ENCODE results near the gene AKAP9. TPM values are rescaled to one million over a fixed set of nuclear protein-coding genes. Genes with fewer than 3 reads are reported as not detected.

Gene AKAP9
- total RNA-seq, 1 donor from 2014 or later = 37.6 TPM

DNA sequence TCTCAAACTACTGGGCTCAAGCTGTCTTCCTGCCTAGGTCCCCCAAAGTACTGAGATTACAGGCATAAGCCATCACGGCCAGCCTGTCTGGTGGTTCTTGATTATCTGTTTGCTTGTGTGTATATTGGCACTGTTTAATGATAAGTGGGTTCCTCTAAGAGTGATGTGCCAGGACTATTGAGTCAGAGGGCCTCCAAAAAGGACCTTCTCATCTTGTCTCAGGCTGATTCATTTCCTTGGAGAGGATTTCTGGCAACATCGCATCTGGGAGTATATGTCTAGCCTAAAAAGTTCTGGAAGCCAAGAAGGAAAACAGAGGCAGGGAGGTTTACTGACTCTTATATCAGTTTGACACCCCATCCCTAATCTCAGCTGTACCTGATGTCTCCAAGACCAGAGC is 27.1 kb upstream of the AKAP9 start:
- DNase-seq (ENCODE audit: low spot score) = no peak
- H3K4me3 Mint-ChIP-seq (ENCODE audit: unreplicated experiment) = no peak overlapping the region
- TF ChIP-seq, protein P1, sequence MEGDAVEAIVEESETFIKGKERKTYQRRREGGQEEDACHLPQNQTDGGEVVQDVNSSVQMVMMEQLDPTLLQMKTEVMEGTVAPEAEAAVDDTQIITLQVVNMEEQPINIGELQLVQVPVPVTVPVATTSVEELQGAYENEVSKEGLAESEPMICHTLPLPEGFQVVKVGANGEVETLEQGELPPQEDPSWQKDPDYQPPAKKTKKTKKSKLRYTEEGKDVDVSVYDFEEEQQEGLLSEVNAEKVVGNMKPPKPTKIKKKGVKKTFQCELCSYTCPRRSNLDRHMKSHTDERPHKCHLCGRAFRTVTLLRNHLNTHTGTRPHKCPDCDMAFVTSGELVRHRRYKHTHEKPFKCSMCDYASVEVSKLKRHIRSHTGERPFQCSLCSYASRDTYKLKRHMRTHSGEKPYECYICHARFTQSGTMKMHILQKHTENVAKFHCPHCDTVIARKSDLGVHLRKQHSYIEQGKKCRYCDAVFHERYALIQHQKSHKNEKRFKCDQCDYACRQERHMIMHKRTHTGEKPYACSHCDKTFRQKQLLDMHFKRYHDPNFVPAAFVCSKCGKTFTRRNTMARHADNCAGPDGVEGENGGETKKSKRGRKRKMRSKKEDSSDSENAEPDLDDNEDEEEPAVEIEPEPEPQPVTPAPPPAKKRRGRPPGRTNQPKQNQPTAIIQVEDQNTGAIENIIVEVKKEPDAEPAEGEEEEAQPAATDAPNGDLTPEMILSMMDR (IDR thresholded peaks at IDR 0.05; ENCODE audit: unreplicated experiment) = no peak
- H3K36me3 Mint-ChIP-seq (ENCODE audit: low read depth, unreplicated experiment) = peaks cover 3% of the 10 kb centered on the region
- H3K4me1 Mint-ChIP-seq (ENCODE audit: unreplicated experiment) = peaks cover 7% of the 10 kb centered on the region
- peaks cover 2% of the 10 kb centered on the region for H3K27me3 Mint-ChIP-seq (ENCODE audit: unreplicated experiment)
- H3K27ac Mint-ChIP-seq (ENCODE audit: unreplicated experiment) = no peak overlapping the region
- H3K9me3 Mint-ChIP-seq (ENCODE audit: unreplicated experiment) = no peaks in the 10 kb centered on the region

DNA sequence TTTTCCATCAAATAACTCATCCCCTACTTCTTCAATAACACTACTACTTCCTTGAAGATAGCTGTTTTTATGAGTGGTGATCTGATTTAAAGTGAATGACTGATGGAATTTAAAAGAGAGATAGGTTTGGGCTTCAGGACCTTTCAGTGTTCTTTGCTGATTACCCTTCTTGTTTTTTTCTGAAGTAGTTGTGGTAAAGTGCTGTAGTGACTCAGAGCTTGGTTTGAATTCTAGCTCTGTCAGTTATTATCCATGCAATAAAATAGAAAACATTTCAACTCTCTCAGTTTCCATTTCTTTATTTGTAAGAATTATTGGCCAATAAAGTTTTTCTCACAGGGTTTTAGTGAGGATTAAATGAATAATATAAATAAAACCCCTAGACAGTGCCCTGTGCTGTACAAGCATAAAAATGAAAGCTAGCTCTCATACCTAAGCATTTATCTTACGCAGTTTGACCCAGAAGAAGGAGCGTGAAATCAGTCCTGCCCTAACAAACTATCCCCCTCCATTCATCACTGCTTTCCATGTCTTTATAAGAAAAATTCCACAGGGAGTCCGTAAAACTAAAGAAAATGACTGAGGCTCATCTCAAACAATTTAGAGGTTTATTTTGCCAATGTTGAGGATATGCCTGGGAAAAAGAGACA is 25.1 kb upstream of the AKAP9 start:
- DNase-seq (ENCODE audit: low spot score) = no peak
- Mint-ChIP-seq H3K9me3 (ENCODE audit: unreplicated experiment) (no peaks in the 10 kb centered on the region), H3K4me3 (ENCODE audit: unreplicated experiment) (no peak overlapping the region), H3K27ac (ENCODE audit: unreplicated experiment) (no peak overlapping the region), H3K4me1 (ENCODE audit: unreplicated experiment) (no peaks in the 10 kb centered on the region), H3K36me3 (ENCODE audit: low read depth, unreplicated experiment) (no peaks in the 10 kb centered on the region), H3K27me3 (ENCODE audit: unreplicated experiment) (no peaks in the 10 kb centered on the region)
- TF ChIP-seq, protein P1 (IDR thresholded peaks at IDR 0.05; ENCODE audit: unreplicated experiment) = no peak

DNA sequence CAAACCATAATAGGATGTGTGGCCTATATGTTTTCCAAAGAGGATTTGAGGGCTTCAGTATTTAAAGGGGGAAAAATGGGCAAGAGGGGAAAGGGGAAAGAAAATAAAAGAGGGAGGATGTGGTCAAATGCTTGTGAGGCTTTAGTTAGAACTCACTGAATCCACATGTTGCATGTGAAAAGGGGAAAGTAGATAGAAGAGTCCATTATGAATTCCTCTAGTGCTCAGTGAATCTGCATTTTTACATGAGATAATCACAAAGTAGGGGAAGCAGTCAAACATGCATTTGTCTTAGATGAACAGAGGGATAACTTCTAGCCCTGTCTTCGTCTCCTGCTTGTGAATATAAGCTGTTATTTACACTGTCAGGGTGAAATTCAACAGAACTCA is 24.6 kb upstream of the AKAP9 start:
- TF ChIP-seq, protein P1 (IDR thresholded peaks at IDR 0.05; ENCODE audit: unreplicated experiment) = no peak
- Mint-ChIP-seq H3K27ac (ENCODE audit: unreplicated experiment) (no peak overlapping the region), H3K4me1 (ENCODE audit: unreplicated experiment) (no peaks in the 10 kb centered on the region), H3K4me3 (ENCODE audit: unreplicated experiment) (no peak overlapping the region), H3K27me3 (ENCODE audit: unreplicated experiment) (no peaks in the 10 kb centered on the region), H3K36me3 (ENCODE audit: low read depth, unreplicated experiment) (no peaks in the 10 kb centered on the region), H3K9me3 (ENCODE audit: unreplicated experiment) (no peaks in the 10 kb centered on the region)
- no peak for DNase-seq (ENCODE audit: low spot score)

DNA sequence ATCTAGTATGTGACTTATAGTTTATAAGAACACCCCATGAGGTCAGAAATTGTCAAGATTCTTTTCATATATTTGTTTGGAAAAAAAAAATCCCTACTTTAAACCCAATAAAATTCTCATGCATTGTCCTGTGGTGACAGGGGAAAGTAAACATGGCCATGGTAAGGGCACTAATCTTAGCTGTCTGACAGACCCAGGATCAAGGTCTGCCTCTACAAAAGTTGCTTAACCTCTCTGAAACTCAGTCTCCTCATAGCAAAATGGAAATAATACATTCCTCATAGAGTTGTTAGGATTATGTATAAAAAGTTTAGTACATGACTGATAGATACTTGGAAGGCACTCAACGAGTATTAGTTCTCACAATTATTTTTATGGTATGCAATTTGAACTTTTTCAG is 22.3 kb upstream of the AKAP9 start:
- TF ChIP-seq, protein P1 (IDR thresholded peaks at IDR 0.05; ENCODE audit: unreplicated experiment) = no peak
- no peaks in the 10 kb centered on the region for H3K4me1 Mint-ChIP-seq (ENCODE audit: unreplicated experiment)
- H3K4me3 Mint-ChIP-seq (ENCODE audit: unreplicated experiment) = no peak overlapping the region
- no peaks in the 10 kb centered on the region for H3K27me3 Mint-ChIP-seq (ENCODE audit: unreplicated experiment)
- DNase-seq (ENCODE audit: low spot score) = no peak
- H3K9me3 Mint-ChIP-seq (ENCODE audit: unreplicated experiment) = no peaks in the 10 kb centered on the region
- H3K27ac Mint-ChIP-seq (ENCODE audit: unreplicated experiment) = no peak overlapping the region
- no peaks in the 10 kb centered on the region for H3K36me3 Mint-ChIP-seq (ENCODE audit: low read depth, unreplicated experiment)

DNA sequence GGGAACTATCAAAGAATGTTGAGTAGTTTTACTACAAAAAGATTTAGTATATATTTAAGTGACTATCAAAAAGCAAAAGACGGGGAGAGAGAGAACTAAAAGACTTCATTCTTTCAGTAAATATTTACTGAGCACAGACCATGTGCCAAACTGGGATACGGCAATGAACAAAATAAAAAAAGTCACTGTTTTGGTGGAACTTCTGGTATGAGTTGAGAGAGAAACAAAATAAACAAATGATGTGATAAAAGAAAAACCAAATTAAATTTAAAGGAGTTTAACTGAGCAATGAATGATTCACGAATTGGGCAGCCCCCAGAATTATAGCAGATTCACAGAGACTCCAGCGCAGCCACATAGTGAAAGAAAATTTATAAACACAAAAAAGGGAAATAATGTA is 17.8 kb upstream of the AKAP9 start:
- H3K4me3 Mint-ChIP-seq (ENCODE audit: unreplicated experiment) = no peak overlapping the region
- TF ChIP-seq, protein P1 (IDR thresholded peaks at IDR 0.05; ENCODE audit: unreplicated experiment) = no peak
- DNase-seq (ENCODE audit: low spot score) = no peak
- H3K27me3 Mint-ChIP-seq (ENCODE audit: unreplicated experiment) = peaks cover 2% of the 10 kb centered on the region
- H3K4me1 Mint-ChIP-seq (ENCODE audit: unreplicated experiment) = no peaks in the 10 kb centered on the region
- no peak overlapping the region for H3K27ac Mint-ChIP-seq (ENCODE audit: unreplicated experiment)
- H3K36me3 Mint-ChIP-seq (ENCODE audit: low read depth, unreplicated experiment) = no peaks in the 10 kb centered on the region
- H3K9me3 Mint-ChIP-seq (ENCODE audit: unreplicated experiment) = no peaks in the 10 kb centered on the region

Data from endothelial cell (in vitro differentiated cells).